Cardiac fibroblast (primary cell): ENCODE measurements around the gene SYNGAP1.
A peak's percentile ranks its signal among the peaks of the same experiment; 100 is the strongest.

ENCODE experiments used
- DNase-seq, 2 donors: peaks; one replicate each; pipeline versions ENCODE4 v3.0.0 to v3.0.0-alpha.2; 2010; ENCODE audit warnings: low read depth in 2 of 2
- H3K4me3 ChIP-seq, 2 donors: replicated peaks in 1 of 2; 1 replicate in 1 of 2; 2 replicates in 1 of 2; pipeline ENCODE4 v1.5.1; 2011; ENCODE audit warnings: low read depth in 2 of 2, low read length in 2 of 2, mild to moderate bottlenecking in 2 of 2, moderate library complexity in 1 of 2
- CTCF ChIP-seq: IDR thresholded peaks from one replicate; pipeline ENCODE4 v1.5.1; 2011; ENCODE audit warnings: low read depth, mild to moderate bottlenecking, low read length, inconsistent platforms

Gene SYNGAP1

GRCh38 chr6:33413241-33414120 lies 6.4 kb upstream of the SYNGAP1 start:
- H3K4me3 ChIP-seq = no peak overlapping the region
- DNase-seq = no peak
- no peak for TF ChIP-seq CTCF

DNA sequence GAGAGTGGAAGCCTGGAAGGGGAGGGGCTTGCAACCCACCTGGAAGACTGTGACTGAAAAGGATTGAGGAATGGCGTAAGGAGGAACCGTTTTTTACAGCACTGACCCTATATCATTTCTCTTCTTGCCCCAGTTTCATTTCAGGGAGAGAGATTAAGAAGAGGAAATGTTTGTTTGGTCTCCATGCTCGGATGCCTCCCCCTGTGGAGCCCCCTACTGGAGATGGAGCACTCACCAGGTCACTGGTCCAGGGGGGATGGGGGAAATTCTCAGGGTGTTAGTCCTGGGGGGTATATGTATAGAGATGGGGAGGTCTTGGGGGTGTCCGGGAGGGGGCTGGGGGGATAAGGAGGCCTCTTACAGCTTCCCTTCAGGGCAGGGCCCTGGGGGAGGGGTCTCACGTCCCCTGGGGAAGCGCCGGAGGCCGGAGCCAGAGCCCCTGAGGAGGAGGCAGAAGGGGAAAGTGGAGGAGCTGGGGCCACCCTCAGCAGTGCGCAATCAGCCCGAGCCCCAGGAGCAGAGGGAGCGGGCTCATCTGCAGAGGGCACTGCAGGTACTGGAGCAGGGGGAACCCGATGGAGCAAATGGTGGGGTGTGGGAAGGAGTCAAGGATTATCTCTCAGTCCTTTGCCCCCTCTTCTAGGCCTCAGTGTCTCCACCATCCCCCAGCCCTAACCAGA lies 5.1 kb upstream of the SYNGAP1 start:
- no peak overlapping the region for H3K4me3 ChIP-seq
- DNase-seq = peak in 1 of 2 donors; percentile 19
- TF ChIP-seq CTCF = peak; percentile 56

- H3K4me3 ChIP-seq = peak overlapping the region; percentile 3 to 81
- TF ChIP-seq CTCF = no peak
- DNase-seq = no peak
Observed at GRCh38 chr6:33415831-33416230, 4.0 kb upstream of the SYNGAP1 start.

DNA sequence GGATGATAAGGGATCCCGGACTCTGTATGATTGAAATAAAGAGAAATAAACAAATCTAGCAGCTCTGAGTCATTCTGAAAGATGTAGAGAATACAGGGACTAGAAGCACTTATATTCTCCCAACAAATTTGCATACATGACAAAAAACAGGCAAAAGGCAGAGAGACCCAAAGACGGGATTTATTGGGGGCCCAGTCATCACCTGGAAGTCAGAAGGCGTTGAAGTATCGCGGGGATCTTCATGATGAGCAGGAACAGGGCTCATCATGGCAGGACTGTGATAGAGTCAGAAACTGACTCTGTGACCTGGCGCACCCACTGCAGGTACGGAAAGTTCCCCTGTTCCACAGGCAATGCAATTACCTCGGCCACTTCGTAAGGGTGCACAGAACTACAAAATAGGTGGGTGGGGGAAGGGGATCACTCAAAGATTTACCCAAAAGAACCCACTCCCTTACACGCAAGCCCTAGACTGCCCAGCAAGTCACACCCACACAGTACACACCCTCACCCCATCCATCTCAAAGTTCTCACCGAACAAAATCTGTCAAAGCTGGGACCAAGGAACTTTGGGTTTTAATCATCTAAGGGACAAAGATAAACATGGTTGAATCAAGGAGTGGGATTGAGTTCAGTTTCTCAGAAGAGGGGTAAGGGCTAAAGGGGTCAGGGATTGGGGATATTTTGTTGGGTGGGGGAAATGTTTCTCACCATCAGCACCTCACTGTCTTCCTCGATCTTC lies 3.3 kb upstream of the SYNGAP1 start:
- no peak for TF ChIP-seq CTCF
- H3K4me3 ChIP-seq = peak overlapping the region; percentile 81 to 91
- DNase-seq = no peak

DNA sequence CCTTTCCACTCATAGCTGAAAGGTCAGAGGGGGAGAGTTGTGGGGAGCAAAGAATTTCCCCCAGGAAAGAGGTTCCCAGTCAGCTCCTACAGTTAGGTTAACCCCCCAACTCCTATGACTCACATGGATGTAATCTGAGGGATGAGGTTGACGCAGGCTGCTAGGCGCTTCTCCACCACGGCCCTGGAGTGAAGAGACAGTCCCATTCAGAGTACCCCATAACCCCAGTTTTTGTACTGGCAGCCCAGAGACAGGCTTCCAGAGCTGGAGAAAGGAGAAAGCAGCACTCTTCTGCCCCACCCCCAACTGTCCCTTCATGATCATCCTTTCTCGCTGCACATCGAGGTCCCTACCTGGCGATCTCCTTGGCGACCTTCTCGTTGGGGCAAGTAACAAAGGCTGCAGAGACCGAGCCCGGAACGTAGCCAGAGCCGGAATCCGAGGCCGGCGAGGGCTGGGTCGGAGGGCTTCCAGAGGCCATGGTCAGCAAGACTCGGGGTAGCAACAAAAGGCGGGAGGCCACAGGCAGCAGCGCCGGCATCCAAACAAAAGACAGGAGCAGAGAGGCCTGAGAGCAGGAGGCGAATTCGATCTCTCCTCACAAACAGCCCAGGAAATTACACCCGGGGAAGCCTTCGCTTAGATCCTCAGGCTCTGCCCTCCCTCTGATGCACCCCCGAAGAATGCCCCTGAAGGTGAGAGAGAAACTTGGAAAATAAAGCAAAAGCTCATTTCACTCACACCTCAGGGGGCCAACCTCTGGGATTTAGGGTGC lies 2.5 kb upstream of the SYNGAP1 start:
- peak; percentile 74 to 87 for DNase-seq
- no peak for TF ChIP-seq CTCF
- H3K4me3 ChIP-seq = peak overlapping the region; percentile 81 to 91
